Right lobe of liver (tissue), 6 donors: Measurements from ENCODE around the gene RPTOR. TPM values are rescaled to one million over a fixed set of nuclear protein-coding genes. Genes with fewer than 3 reads are reported as not detected.
A peak's percentile ranks its signal among the peaks of the same experiment; 100 is the strongest.

Experiments used
- ATAC-seq, 4 donors: fragments of 200-7000 bp; cut with Tn5 transposase; one replicate each; pipeline ENCODE4 v1.9.1; 2020; ENCODE audit warnings: mild to moderate bottlenecking in 4 of 4, moderate library complexity in 4 of 4
- DNase-seq, 3 donors: peaks; one replicate each; pipeline ENCODE4 v3.0.0-alpha.2; 2020
- H3K27ac ChIP-seq, 3 donors: fragments of 200-600 bp; one replicate each; pipeline ENCODE4 v1.8.0; 2022
- H3K27me3 ChIP-seq, 2 donors: fragments of 200-600 bp; one replicate each; pipeline ENCODE4 v1.8.0; 2022
- H3K36me3 ChIP-seq, 4 donors: fragments of 200-600 bp; sonication (generic) in 1 of 4; one replicate each; pipeline versions ENCODE4 v1.5.1 to v1.8.0; 2017 to 2022; ENCODE audit warnings: control low read depth in 1 of 4
- H3K4me1 ChIP-seq, 4 donors: fragments of 200-600 bp; sonication (generic) in 1 of 4; one replicate each; pipeline versions ENCODE4 v1.5.1 to v1.8.0; 2017 to 2022; ENCODE audit warnings: control low read depth in 1 of 4
- H3K4me3 ChIP-seq, 3 donors: fragments of 200-600 bp; one replicate each; pipeline ENCODE4 v1.8.0; 2022
- H3K9me3 ChIP-seq, 4 donors: fragments of 200-600 bp; sonication (generic) in 1 of 4; one replicate each; pipeline versions ENCODE4 v1.5.1 to v1.8.0; 2017 to 2022; ENCODE audit warnings: control low read depth in 1 of 4
- POLR2A ChIP-seq: fragments of 450-650 bp; IDR thresholded peaks from one replicate; pipeline ENCODE4 v1.6.1; 2017; ENCODE audit warnings: antibody characterized with exemption, mild to moderate bottlenecking
- WGBS: methylation state at CpG from one replicate; pipeline ENCODE4 v1.1.6; 2018; ENCODE audit warnings: low coverage, low lambda C conversion rate; ENCODE audit not compliant: insufficient coverage; ENCODE audit errors: missing lambda C conversion rate; 5-methylcytosine and 5-hydroxymethylcytosine counted together
- intact Hi-C, 2 donors: fragments of 100-400 bp; cut with DNase I; formaldehyde crosslinking; loops; one replicate each; pipeline versions ENCODE4 v1.11.2 to v1.14.1; 2022
- total RNA-seq, 6 experiments: library from RNA; depleted of rRNA in 2 of 6; stranded (reverse); fragments of >200 nt in 2 of 6; fragmentation: NEBNext Ultra II Directional in 3 of 6; extraction: Animal tissue kit (Norgen Biotek cat#: 25700) in 3 of 6; gene quantifications; one replicate each; pipeline versions ENCODE4 v1.1.0 to v1.2.4, GENCODE V29; 2016 to 2023
- TF ChIP-seq, protein P1 (sequence below), 4 donors: fragments of 200-600 bp in 3 of 4; fragments of 450-650 bp in 1 of 4; IDR thresholded peaks; one replicate each; pipeline versions ENCODE4 v1.5.1 to v1.8.0; 2016 to 2022; ENCODE audit warnings: antibody characterized with exemption in 4 of 4, mild to moderate bottlenecking in 2 of 4
- donor health status: DM: no; HTN: yes; CAD: no.
- donor health status: DM: no; HTN: no; CAD: no.
- donor health status: DM: no; HTN: no; CAD: no.
- donor health status: DM: no; HTN: yes; CAD: no.
- donor health status: DM: no; HTN: yes; CAD: no.

Gene RPTOR
- total RNA-seq, 6 experiments from 2014 or later = 13.1 to 24.0 (median 15.5) TPM

- Histone ChIP-seq H3K36me3 (no peaks in the 10 kb centered on the region), H3K27me3 (no peaks in the 10 kb centered on the region), H3K4me3 (no peak overlapping the region), H3K4me1 (no peaks in the 10 kb centered on the region), H3K27ac (no peak overlapping the region), H3K9me3 (no peaks in the 10 kb centered on the region)
- ATAC-seq (no peak), DNase-seq (peak in 1 of 3 donors; percentile 33)
- intact Hi-C loops = no loop called here
- WGBS = 83% methylated on average over 24 of the region's 25 CpGs
- no peak for TF ChIP-seq POLR2A
- TF ChIP-seq, protein P1, sequence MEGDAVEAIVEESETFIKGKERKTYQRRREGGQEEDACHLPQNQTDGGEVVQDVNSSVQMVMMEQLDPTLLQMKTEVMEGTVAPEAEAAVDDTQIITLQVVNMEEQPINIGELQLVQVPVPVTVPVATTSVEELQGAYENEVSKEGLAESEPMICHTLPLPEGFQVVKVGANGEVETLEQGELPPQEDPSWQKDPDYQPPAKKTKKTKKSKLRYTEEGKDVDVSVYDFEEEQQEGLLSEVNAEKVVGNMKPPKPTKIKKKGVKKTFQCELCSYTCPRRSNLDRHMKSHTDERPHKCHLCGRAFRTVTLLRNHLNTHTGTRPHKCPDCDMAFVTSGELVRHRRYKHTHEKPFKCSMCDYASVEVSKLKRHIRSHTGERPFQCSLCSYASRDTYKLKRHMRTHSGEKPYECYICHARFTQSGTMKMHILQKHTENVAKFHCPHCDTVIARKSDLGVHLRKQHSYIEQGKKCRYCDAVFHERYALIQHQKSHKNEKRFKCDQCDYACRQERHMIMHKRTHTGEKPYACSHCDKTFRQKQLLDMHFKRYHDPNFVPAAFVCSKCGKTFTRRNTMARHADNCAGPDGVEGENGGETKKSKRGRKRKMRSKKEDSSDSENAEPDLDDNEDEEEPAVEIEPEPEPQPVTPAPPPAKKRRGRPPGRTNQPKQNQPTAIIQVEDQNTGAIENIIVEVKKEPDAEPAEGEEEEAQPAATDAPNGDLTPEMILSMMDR (IDR thresholded peaks at IDR 0.05) = no peak
These were observed 254.2 kb downstream of the RPTOR start for GRCh38 chr17:80798595-80799537.

- no peaks in the 10 kb centered on the region for H3K36me3 ChIP-seq
- TF ChIP-seq, protein P1 (IDR thresholded peaks at IDR 0.05) = no peak
- TF ChIP-seq POLR2A = no peak
- no peaks in the 10 kb centered on the region for H3K9me3 ChIP-seq
- intact Hi-C loops = no loop called here
- H3K27ac ChIP-seq = no peak overlapping the region
- no peak overlapping the region for H3K4me3 ChIP-seq
- ATAC-seq (no peak), DNase-seq (peak in 1 of 3 donors; percentile 42)
- no peaks in the 10 kb centered on the region for H3K27me3 ChIP-seq
- no peaks in the 10 kb centered on the region for H3K4me1 ChIP-seq
- 85% methylated on average over 15 of the region's 40 CpGs for WGBS
These were observed 255.2 kb downstream of the RPTOR start for GRCh38 chr17:80799538-80800480.

- Histone ChIP-seq H3K27ac (no peak overlapping the region), H3K9me3 (no peaks in the 10 kb centered on the region), H3K27me3 (no peaks in the 10 kb centered on the region), H3K4me1 (no peaks in the 10 kb centered on the region), H3K4me3 (no peak overlapping the region), H3K36me3 (no peaks in the 10 kb centered on the region)
- no peak for TF ChIP-seq POLR2A
- TF ChIP-seq, protein P1 (IDR thresholded peaks at IDR 0.05) = no peak
- ATAC-seq = no peak
- intact Hi-C loops = no loop called here
- peak in 1 of 3 donors; percentile 37 for DNase-seq
- 95% methylated on average over 7 of the region's 18 CpGs for WGBS
These were observed 256.1 kb downstream of the RPTOR start for GRCh38 chr17:80800481-80801391.
